A673 (cell line): ENCODE measurements around the gene RAE1.

Experiments used
- CTCF ChIP-seq: fragments of 300-800, 200-600 bp; sonication (generic); conservative IDR thresholded peaks from 2 replicates; pipeline ENCODE4 v1.5.1; 2017; ENCODE audit warnings: low read depth, mild to moderate bottlenecking, antibody characterized with exemption, low read length, moderate library complexity, mixed read lengths
- EZH2 ChIP-seq: fragments of 200-600 bp; sonication (generic); IDR thresholded peaks from 2 replicates; pipeline ENCODE4 v1.6.1; 2017; ENCODE audit warnings: borderline replicate concordance, low read depth, mild to moderate bottlenecking, mixed read lengths, antibody characterized with exemption, low read length; ENCODE audit not compliant: poor library complexity, severe bottlenecking

- TF ChIP-seq CTCF (no peak), EZH2 (no peak)
Measured at GRCh38 chr20:57392512-57393271, 41.6 kb downstream of the RAE1 start.
